Myocyte (in vitro differentiated cells): ENCODE measurements around the gene TCF7L2. TPM values are rescaled to one million over a fixed set of nuclear protein-coding genes. Genes with fewer than 3 reads are reported as not detected.
A peak's percentile ranks its signal among the peaks of the same experiment; 100 is the strongest.

Experiments
- DNase-seq: peaks from one replicate; pipeline ENCODE4 v3.0.0-alpha.2; 2012; ENCODE audit warnings: low read depth
- total RNA-seq: library from RNA; depleted of rRNA; stranded (reverse); fragments of >200 nt; gene quantifications from 2 replicates; pipeline ENCODE4 v1.2.3, GENCODE V29; 2014

TCF7L2 gene
- total RNA-seq, 1 donor from 2014 or later: 2.4 TPM

DNA sequence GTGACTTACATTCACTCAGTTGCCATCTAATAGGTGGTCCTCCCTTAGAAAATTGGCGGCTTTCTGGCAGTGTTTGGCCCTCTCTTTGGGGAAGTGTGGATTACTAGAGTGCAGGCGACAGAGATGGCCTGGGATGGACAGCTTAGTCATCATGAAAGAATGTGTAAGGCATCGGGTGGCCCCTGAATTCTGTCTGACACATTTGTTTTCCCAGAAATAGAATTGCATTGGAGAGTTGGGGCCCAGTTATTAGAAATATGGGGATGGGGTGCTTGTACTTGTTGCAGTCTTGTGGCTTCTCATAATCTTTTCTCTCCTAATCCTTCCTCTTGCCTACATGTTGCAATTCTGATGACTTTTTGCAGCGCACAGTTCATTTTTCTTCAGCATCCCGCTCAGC is 13.8 kb downstream of the TCF7L2 start:
- DNase-seq: peak; percentile 55

DNA sequence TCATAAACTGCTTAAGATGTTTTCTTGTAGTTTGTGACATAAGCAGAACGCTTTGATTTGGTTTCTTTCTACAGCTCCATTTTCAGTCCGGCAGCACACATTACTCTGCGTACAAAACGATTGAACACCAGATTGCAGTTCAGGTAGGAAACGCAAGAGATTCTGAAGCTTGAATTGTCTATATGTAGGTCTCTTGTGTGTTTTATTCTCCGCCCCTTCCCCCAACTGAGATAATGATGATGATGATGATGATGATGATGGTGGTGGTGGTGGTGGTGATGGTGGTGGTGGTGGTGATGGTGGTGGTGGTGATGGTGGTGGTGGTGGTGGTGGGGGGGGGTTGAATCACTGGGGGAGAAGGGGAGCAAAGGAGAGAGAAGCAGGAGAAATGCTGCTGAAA is 14.4 kb downstream of the TCF7L2 start:
- DNase-seq: no peak

GRCh38 chr10:112966194-112966855 is 16.3 kb downstream of the TCF7L2 start:
- DNase-seq: peak; percentile 83

GRCh38 chr10:112967200-112967599 is 17.2 kb downstream of the TCF7L2 start:
- DNase-seq: peak; percentile 58

- DNase-seq: no peak
These were observed 19.1 kb downstream of the TCF7L2 start for GRCh38 chr10:112969131-112969530.

GRCh38 chr10:112969542-112969941 is 19.5 kb downstream of the TCF7L2 start:
- no peak for DNase-seq

DNA sequence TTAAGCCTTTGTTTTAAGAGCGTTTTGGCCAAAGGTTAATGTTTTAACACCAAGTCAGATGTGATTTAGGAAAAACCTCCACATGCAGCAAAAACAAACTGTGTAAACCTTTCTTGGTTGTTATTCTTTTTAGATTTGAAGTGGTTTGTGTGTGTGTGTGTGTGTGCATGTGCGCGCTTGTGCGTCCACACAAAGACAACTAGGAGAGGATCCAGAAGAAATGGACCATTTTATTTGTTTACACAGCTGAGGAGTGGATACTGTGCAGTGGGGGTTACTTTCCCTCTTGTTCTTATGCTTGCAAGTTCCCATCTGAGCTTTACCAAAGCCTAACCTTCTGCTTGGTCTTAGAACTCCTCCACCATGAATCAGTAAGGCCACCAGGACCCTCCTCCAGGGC is 20.0 kb downstream of the TCF7L2 start:
- DNase-seq: no peak

DNA sequence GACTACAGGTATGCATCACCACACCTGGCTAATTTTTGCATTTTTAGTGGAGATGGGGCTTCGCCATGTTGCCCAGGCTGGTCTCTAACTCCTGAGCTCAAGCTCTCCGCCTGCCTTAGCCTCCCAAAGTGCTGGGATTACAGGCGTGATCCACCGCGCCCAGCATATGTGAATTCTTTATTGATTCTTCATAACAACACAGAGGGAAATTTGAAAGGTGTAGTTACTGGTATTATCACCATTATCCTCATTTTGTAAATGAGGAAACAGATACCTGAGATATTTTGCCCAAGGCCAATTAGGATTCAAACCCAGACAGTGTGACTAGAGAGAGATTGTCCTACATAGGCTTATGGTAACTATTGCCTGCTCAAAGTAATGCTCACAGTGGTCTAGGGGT is 22.6 kb downstream of the TCF7L2 start:
- no peak for DNase-seq

- no peak for DNase-seq
These were observed 23.0 kb downstream of the TCF7L2 start for GRCh38 chr10:112973046-112973445.

DNA sequence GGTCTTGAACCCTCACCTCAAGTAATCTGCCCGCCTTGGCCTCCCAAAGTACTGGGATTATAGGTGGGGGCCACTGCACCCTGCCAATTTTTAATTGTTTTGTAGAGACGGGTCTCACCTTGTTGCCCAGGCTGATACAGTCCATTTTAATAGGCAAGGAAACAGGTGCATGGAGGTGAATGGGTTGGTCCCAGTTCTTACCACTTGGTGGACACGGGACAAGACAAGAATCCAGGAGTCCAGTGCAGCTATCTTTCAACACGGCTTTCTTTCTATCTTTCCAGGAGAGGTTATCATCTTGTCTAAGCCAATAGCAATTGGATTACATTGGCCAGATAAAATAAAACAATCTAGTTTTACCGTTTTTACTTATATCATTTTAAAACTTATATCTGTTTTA is 23.8 kb downstream of the TCF7L2 start:
- DNase-seq: no peak

- DNase-seq: no peak
These were observed 27.4 kb downstream of the TCF7L2 start for GRCh38 chr10:112977426-112977898.

- no peak for DNase-seq
These were observed 29.9 kb downstream of the TCF7L2 start for GRCh38 chr10:112979927-112980326.

GRCh38 chr10:112980937-112981336 is 30.9 kb downstream of the TCF7L2 start:
- DNase-seq: no peak

GRCh38 chr10:112981553-112981952 is 31.5 kb downstream of the TCF7L2 start:
- peak; percentile 9 for DNase-seq

DNA sequence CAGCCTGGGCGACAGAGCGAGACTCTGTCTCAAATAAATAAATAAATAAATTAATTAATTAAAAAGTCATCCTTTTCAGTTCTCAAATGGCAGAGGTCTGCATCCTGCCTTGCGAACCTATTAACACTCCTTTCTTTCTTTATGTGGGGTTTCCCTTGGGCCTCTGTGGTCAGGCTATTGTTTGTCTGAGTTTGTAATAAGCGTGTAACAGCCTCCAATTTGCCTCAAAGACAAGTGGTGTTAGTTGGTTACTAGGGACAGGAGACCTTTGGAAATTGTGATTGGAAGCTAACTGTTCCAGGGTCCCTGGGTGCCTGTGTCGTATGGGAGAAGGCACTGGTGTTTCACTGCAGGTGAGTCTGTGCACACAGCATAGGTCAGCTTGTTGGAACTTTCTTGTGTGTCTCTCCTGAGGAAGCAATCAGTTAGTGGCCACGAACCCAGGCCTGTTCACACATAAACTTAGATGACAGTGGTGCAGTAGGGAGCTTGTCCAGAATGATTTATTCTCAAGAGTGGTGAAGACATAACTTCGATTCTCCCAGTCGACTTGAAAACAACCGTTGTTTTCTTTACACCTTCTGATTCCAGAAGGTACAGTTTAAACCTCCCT is 33.5 kb downstream of the TCF7L2 start:
- DNase-seq: no peak

DNA sequence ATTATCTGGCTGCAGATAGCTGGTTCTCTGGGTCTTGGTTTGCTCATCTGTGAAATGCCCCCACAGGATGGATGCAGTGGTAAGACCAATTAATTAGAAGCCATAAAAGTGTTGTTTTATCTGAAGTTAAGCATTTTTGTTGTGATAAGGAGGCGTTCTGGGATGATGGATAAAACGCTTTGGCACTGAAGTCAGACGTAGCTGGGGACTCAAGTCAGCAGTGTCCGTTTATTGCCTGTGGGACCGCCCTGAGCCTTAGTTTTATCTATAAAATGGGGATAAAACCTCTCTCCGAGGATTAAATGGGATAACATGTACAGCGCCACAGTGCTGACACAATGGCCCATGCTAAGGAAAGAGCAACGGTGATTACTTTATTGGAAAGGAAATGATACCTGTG is 34.7 kb downstream of the TCF7L2 start:
- no peak for DNase-seq

- DNase-seq: peak; percentile 57
These were observed 35.9 kb downstream of the TCF7L2 start for GRCh38 chr10:112985690-112986543.

- DNase-seq: peak; percentile 48
These were observed 36.6 kb downstream of the TCF7L2 start for GRCh38 chr10:112986544-112987190.

DNA sequence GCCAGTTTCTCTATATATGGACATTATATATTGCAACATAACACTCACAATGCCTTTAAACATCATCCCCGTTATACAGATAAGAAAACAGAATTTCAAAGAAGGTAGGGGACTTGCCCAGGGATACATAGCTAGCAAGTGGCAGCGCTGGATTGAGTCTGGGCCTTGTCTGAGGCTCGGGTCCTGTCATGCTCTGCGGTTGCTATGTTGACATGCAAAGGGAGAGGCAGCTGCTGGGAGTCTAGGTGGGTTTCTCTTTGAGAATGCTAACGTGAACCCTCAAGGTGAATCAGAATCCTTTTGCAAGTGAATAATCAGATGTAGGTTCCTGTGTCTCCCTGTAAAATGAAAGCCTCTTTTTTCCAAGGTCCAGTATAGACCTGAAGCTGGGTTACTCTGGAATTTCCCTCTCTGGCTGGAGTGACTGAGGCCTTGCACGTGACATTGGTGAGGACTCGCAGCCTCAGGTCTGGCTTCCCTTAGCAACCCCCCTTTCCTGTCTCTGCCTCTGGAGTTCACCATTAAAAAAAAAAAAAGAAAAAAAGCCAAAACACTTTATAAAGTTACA is 38.9 kb downstream of the TCF7L2 start:
- DNase-seq: no peak

GRCh38 chr10:112989826-112990225 is 39.8 kb downstream of the TCF7L2 start:
- DNase-seq: no peak

DNA sequence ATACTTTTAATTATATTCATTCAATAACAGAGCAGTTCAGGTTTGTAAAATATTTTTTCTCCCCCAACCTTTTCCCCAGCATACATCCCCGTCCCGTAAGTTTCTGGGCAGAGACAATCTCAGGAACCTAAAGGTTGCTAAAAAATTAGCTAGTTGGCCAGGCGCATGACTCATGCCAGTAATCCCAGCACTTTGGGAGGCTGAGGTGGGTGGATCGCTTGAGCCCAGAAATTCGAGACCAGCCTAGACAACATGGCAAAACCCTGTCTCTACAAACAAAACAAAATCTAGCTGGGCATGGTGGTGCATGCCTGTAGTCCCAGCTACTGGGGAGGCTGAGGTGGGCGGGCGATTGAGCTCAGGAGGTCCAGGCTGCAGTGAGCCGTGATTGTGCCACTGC is 40.2 kb downstream of the TCF7L2 start:
- peak; percentile 13 for DNase-seq
